ENCODE data around the gene SMC5.
"Not testable (repeated sequence)": the region's sequence is repeated elsewhere in the genome, so short reads cannot be mapped to it uniquely, and the experiment has no call there.

The SMC5 gene

DNA sequence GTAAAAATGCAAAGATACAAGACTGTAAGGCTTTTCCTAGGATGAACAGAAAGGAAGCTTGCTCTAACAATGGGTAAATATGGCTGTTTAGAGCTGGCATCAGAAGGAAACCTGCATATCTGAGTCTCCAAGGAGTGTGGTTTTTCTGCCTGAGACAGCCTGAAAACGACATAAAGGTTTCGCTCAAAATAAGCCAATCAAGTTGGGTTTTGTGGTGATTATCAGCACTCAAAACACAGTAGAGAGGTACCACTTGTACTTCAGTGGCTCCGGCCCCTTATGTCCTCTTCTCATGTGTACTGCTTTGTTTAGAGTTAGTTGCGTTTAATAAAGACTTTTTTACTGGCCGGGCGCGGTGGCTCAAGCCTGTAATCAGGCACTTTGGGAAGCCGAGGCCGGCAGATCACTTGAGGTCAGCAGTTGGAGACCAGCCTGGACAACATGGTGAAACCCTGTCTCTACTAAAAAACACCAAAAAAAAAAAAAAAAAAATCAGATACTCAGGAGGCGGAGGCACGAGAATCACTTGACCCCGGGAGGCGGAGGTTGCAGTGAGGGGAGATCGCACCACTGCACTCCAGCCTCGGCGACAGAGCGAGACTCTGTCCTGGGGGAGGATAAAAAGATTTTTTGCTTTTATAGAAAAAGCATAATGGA, 116.3 kb downstream of the SMC5 start:
- peak; percentile 3 for DNase-seq

DNA sequence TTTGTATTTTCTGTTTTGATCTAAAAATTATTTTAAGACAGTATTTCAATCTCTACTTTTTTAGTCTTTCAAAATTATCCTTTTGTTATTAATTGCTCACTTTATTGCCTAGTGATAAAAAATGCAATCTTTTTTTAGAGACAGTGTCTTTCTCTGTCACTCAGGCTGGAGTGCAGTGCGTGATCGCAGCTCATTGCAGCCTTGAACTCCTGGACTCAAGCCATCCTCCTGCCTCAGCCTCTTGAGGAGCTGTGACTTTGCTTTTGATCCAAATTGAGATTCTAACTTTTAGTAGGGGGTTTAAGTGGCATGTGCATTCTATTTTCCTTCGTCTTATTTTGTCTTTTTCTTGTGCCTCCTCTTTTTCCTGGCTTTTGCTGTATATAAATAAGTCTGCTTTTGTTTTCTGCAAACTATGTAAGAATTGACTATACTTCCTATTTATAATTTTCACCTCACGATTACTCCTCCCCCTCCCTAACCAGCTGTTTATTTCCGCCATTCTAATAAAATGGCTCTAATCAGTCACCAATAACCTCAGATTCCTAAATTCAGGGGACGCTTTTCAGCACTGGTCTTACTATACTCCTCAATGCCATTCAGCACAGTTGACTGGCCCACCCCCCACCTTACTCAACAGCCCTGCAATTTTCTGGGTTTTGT, 123.4 kb downstream of the SMC5 start:
- DNase-seq = no peak

GRCh38 chr9:70382709-70383605, 124.2 kb downstream of the SMC5 start:
- DNase-seq = no peak

GRCh38 chr9:70385426-70385825, 126.6 kb downstream of the SMC5 start:
- no peak for DNase-seq

GRCh38 chr9:70387663-70388062, 128.9 kb downstream of the SMC5 start:
- no peak for DNase-seq

GRCh38 chr9:70389188-70389587, 130.4 kb downstream of the SMC5 start:
- DNase-seq = no peak

DNA sequence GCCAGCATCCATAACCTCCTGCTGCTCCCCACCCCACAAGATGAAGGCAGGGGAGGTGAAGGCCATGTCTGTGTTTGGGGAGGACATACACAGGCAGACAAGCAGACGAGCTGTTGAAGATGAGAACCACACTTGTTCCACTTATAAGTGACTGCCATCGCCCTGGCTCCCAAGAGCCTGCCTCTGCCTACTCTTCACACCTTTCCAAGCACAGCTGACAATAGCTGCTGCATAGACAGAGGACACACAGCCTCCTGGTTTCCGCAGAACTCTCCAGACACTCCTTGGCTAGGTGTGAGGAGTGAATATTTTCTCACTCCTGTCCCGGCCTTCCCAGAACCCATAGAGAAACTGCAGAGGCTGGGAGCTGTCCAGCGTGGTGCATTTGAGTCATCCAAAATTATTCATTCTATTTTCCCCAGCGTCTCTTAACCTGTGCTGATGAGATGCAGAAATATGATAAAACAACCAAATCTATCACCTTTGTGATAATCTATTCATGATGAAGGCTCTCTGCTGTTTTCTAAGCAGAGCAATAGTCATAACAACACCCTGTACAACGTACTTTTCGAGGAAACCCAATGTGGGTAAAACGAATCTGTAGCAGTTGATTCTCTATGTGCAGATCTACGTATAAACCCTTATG, 131.0 kb downstream of the SMC5 start:
- DNase-seq = no peak

- no peak for DNase-seq
These were observed 132.2 kb downstream of the SMC5 start for GRCh38 chr9:70390933-70391341.

- DNase-seq = peak; percentile 40
These were observed 133.4 kb downstream of the SMC5 start for GRCh38 chr9:70392189-70392588.

- peak; percentile 26 for DNase-seq
These were observed 134.1 kb downstream of the SMC5 start for GRCh38 chr9:70392850-70393249.

DNA sequence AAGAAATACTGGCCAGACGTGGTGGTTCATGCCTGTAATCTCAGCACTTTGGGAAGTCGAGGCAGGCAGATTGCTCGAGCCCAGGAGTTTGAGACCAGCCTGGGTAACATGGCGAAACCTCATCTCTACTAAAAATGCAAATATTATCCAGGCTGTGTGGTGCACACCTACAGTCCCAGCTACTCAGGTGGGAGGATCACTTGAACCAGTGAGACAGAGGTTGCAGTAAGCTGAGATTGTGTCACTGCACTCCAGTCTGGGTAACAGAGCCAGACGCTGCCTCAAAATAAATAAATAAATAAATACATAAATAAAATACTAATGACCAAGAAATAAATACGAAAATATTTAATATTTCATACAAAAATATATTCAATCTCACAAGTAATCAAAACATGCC, 136.9 kb downstream of the SMC5 start:
- DNase-seq = no peak

DNA sequence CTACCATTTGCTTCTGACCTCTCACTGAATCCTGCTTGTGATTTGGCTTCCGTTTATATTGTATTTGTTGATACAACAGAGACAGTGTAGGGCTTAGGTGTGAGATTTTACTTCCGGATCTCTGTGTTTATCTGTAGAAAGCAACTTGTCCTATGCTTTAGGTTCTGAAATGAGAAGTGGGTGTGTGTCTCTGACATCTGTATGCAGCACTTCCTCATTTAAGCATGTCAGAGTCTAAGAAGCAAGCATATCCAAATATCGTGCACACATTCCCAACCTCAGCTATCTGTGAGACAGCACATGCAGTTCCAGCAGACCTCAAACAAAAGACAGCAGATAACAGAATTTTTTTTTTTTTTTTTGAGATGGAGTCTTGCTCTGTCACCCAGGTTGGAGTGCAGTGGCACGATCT, 139.4 kb downstream of the SMC5 start:
- no peak for DNase-seq

DNA sequence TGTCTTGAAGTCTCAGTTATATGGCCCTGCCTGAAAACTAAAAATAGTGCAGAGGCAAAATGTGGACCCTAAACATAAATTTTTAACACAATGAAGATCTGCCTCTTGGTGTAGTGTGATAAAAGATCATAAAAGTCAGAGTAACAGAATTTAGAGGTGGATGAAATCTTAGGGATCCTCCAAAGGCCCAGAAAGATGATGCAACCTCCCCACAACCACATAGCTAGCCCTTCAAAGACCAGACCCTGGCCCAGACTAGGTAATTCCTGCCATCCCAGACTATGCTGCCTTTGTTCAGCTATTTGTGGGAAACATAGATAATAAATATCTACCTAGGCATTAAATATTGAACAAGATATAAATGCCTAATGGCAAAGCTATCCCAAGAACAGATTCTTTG, 140.4 kb downstream of the SMC5 start:
- DNase-seq = no peak

GRCh38 chr9:70400107-70400892, 141.5 kb downstream of the SMC5 start:
- no peak for DNase-seq

- not testable (repeated sequence) for DNase-seq
These were observed 142.5 kb downstream of the SMC5 start for GRCh38 chr9:70401241-70401640.

DNA sequence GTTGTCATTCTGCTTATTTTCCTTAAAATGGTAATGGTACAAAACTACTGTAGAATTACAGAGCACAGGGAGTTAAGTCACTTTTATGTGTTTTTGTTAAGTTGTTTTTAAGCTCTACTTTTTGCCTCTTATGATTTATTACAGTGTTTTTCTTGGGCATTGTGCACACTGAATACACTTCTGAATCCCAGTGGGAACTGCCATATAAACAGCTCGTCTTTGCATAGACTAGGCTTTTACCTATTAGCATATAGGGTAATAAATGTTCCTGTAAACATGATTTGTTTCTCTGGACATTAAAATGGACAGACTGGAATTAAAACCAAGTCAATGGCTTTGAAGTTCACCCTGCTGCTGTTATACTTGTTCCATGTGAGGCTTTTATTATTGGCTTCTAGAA, 143.4 kb downstream of the SMC5 start:
- DNase-seq = no peak

DNA sequence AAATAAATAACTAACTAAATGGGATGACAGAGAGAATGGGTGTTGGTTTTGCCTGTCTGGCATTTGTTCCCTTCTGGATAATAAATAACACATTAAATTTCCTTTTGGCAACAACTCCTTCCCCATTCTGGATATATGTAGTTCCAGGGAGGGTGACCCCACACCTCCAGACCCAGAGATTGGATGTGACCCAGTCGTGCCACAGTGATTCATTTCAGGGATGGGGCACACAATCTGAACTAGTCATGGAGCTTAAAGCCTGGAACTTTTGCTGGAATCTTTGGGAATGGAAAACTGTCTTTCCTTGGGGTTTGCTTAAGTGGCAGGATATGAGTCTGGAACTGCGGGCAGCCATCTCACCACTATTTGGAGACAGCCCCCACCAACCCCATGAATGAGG, 144.4 kb downstream of the SMC5 start:
- no peak for DNase-seq

- DNase-seq = no peak
These were observed 144.8 kb downstream of the SMC5 start for GRCh38 chr9:70403618-70404025.

- DNase-seq = no peak
These were observed 145.5 kb downstream of the SMC5 start for GRCh38 chr9:70404261-70404660.

Data from NCI-H2227 treated with DMSO at 0.1 percent for 48 hours (cell line).